GM12878 (cell line): ENCODE results near the gene POC1B. TPM values are rescaled to one million over a fixed set of nuclear protein-coding genes. Genes with fewer than 3 reads are reported as not detected.

Experiments
- ATAC-seq: fragments of 200-7000 bp; cut with Tn5 transposase; 3 replicates; pipeline ENCODE4 v1.9.1; 2020; ENCODE audit warnings: mild to moderate bottlenecking, moderate library complexity
- BruUV-seq: library from RNA; stranded (reverse); fragments of 400-500 nt; replicated peaks from 2 replicates; lab custom pipeline; 2021; lab: Mats Ljungman, UMichigan
- CTCF ChIA-PET: fragments of 300-600 bp; sonication (Branson Sonifier 250); formaldehyde crosslinking; extraction: SDS; loops from one replicate; lab custom pipeline; 2021; ENCODE audit warnings: inconsistent platforms; lab: Yijun Ruan, JAX
- POLR2A ChIA-PET: fragments of 350-600 bp; formaldehyde crosslinking; extraction: SDS; loops from one replicate; lab custom pipeline; 2021; ENCODE audit warnings: inconsistent platforms; lab: Charles Lee
- RAD21 ChIA-PET: fragments of 300-600 bp; sonication (Branson Sonifier 250); formaldehyde crosslinking; loops from one replicate; lab custom pipeline; 2023; ENCODE audit warnings: antibody characterized with exemption; ENCODE audit not compliant: unreplicated experiment; lab: Charles Lee
- SMC1A ChIA-PET: fragments of 300-600 bp; sonication (Branson Sonifier 250); formaldehyde crosslinking; loops from one replicate; lab custom pipeline; 2023; ENCODE audit not compliant: unreplicated experiment, uncharacterized antibody; lab: Charles Lee
- DNase-seq: peaks from one replicate; pipeline ENCODE4 v3.0.0-alpha.2; 2011; ENCODE audit warnings: low read depth, low spot score
- FAIRE-seq: peaks from 3 replicates; lab custom pipeline; 2011; peaks lifted over from hg19 to GRCh38; lab: Jason Lieb, UNC
- H2AFZ ChIP-seq: 2 replicates; pipeline ENCODE4 v1.6.0; 2011; ENCODE audit warnings: low read depth, low read length, control low read depth; ENCODE audit not compliant: control insufficient read depth
- H3K27ac ChIP-seq: 2 replicates; pipeline ENCODE4 v1.5.1; 2011; ENCODE audit warnings: control low read depth; ENCODE audit not compliant: control insufficient read depth, insufficient read depth
- H3K27me3 ChIP-seq, 2 experiments: replicated peaks in 1 of 2; 2 replicates each; pipeline versions ENCODE4 v1.6.0 to v1.6.1; 2011; ENCODE audit warnings: low read length in 1 of 2; ENCODE audit not compliant: control insufficient read depth in 2 of 2, insufficient read depth in 2 of 2
- H3K36me3 ChIP-seq, 2 experiments: 2 replicates each; pipeline ENCODE4 v1.5.1; 2011; ENCODE audit warnings: low read length in 1 of 2; ENCODE audit not compliant: control insufficient read depth in 2 of 2, insufficient read depth in 2 of 2
- H3K4me1 ChIP-seq: 2 replicates; pipeline ENCODE4 v1.6.1; 2011; ENCODE audit warnings: mild to moderate bottlenecking, low read length, moderate library complexity, mixed read lengths; ENCODE audit not compliant: control insufficient read depth, insufficient read depth
- H3K4me2 ChIP-seq: 2 replicates; pipeline ENCODE4 v1.6.0; 2011; ENCODE audit warnings: control low read depth; ENCODE audit not compliant: control insufficient read depth, insufficient read depth
- H3K4me3 ChIP-seq: fragments of 200-600 bp; sonication (generic); 2 replicates; pipeline ENCODE4 v1.5.1; 2016
- H3K79me2 ChIP-seq: 2 replicates; pipeline ENCODE4 v1.6.0; 2011; ENCODE audit warnings: low read length; ENCODE audit not compliant: control insufficient read depth, insufficient read depth
- H3K9ac ChIP-seq: 2 replicates; pipeline ENCODE4 v1.8.0; 2011; ENCODE audit warnings: low read length, control low read depth, mixed read lengths; ENCODE audit not compliant: control insufficient read depth, insufficient read depth
- H3K9me3 ChIP-seq: replicated peaks from 3 replicates; pipeline ENCODE4 v1.5.1; 2011; ENCODE audit warnings: mild to moderate bottlenecking, low read length; ENCODE audit not compliant: control insufficient read depth, insufficient read depth
- H4K20me1 ChIP-seq: 2 replicates; pipeline ENCODE4 v1.6.0; 2011; ENCODE audit not compliant: control insufficient read depth, insufficient read depth
- HDAC6 ChIP-seq: fragments of 200-600 bp; sonication (generic); IDR thresholded peaks from one replicate; pipeline ENCODE4 v1.8.0; 2017; ENCODE audit warnings: antibody characterized with exemption; ENCODE audit not compliant: unreplicated experiment
- NR2C2 ChIP-seq: IDR thresholded peaks from 2 replicates; pipeline ENCODE4 v1.6.1; 2011; ENCODE audit warnings: borderline replicate concordance, low read depth; ENCODE audit not compliant: control insufficient read depth, insufficient read length
- NRF1 ChIP-seq: conservative IDR thresholded peaks from 2 replicates; pipeline ENCODE4 v1.6.1; 2011; ENCODE audit warnings: mild to moderate bottlenecking, low read depth, low read length, improper control_type of control experiment
- RELA ChIP-seq: fragments of 450-650 bp; IDR thresholded peaks from 2 replicates; pipeline ENCODE4 v1.8.0; 2014; ENCODE audit warnings: borderline replicate concordance; ENCODE audit not compliant: partially characterized antibody
- TCF12 ChIP-seq: IDR thresholded peaks from 2 replicates; pipeline ENCODE4 v1.6.1; 2011; ENCODE audit warnings: low read depth, mild to moderate bottlenecking, low read length
- ZBED1 ChIP-seq: IDR thresholded peaks from 2 replicates; pipeline ENCODE4 v1.6.1; 2016; ENCODE audit warnings: borderline replicate concordance
- ZNF622 ChIP-seq: fragments of 450-650 bp; IDR thresholded peaks from 2 replicates; pipeline ENCODE4 v1.6.1; 2017; ENCODE audit warnings: mild to moderate bottlenecking, inconsistent platforms
- WGBS: methylation state at CpG from one replicate; pipeline ENCODE4 v1.1.6; 2016; ENCODE audit warnings: low lambda C conversion rate; ENCODE audit not compliant: insufficient replicate concordance, insufficient coverage; ENCODE audit errors: missing lambda C conversion rate; 5-methylcytosine and 5-hydroxymethylcytosine counted together
- in situ Hi-C: fragments of 300-500 bp; cut with MboI; formaldehyde crosslinking; loops from 9 replicates; pipeline ENCODE4 v1.14.3; 2018; ENCODE audit warnings: mixed read lengths
- intact Hi-C: fragments of 100-400 bp; cut with micrococcal nuclease; formaldehyde crosslinking; loops from one replicate; pipeline ENCODE4 v1.14.2; 2022; ENCODE audit not compliant: unreplicated experiment
- polyA plus RNA-seq, 11 experiments: library from polyadenylated mRNA; depleted of rRNA in 4 of 11; unstranded in 6 of 11; stranded (reverse) in 5 of 11; fragments of >200 nt; fragmentation: Nextera tagmentation in 4 of 11; fragmentation: Illumina TruSeq in 1 of 11; extraction: Ambion mirVana in 4 of 11; extraction: Trizol in 1 of 11; gene quantifications; 1 replicate in 1 of 11; 2 replicates in 10 of 11; pipeline versions ENCODE4 v1.2.1 to v1.2.3, GENCODE V29; 2011 to 2016; ENCODE audit warnings: inconsistent platforms in 2 of 11, missing spikeins in 2 of 11, low read depth in 1 of 11
- total RNA-seq, 4 experiments: library from RNA; depleted of rRNA in 3 of 4; stranded (reverse); fragments of >200 nt in 3 of 4; fragmentation: Illumina TruSeq in 1 of 4; extraction: Trizol in 1 of 4; gene quantifications; 2 replicates each; pipeline versions ENCODE4 v1.2.1 to v1.2.3, GENCODE V29; 2013 to 2021

Gene POC1B
- total and polyA plus RNA-seq, 10 of the 15 experiments (the other 5 are each of a cell fraction or from before 2014, with no cell fraction given) = 4.4 to 17.8 (median 11.3) TPM

DNA sequence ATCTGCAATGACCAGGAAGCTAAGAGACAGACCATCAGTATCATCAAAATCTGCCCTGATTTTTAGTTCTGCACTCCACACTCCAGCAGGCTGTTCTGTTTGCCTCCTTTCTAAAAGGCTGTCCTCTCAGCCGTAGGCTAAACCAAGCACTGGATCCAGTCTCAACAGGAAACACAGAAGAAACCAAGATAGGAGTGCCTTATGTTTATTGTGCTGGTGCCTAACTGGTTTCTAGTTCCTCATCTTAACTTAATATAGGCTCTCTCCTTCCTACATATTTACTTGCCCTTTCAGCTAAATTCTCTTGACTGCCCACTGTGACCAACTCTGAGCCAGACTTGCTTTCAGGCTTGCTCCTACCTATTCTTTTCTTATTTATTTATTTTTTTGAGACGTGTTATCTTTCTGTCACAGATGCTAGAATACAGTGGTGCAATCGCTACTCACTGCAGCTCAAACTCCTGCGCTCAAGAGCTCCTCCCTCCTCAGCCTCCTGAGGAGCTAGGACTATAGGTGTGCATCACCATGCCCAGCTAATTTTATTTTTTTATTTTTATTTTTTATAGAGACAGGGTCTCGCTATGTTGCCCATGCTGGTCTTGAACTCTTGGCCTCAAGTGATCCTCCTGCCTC lies 32.1 kb downstream of the POC1B start (continued):
- no peak for TF ChIP-seq ZBED1

GRCh38 chr12:89492883-89493282 lies 33.0 kb downstream of the POC1B start:
- SMC1A ChIA-PET = no interaction called here
- FAIRE-seq (no peak), ATAC-seq (no peak), DNase-seq (no peak)
- POLR2A ChIA-PET = no interaction called here
- Histone ChIP-seq H3K9me3 (no peaks in the 10 kb centered on the region), H3K27ac (no peak overlapping the region), H3K4me3 (no peak overlapping the region), H3K9ac (no peak overlapping the region), H3K27me3 (no peaks in the 10 kb centered on the region), H3K4me1 (peaks cover 3% of the 10 kb centered on the region; the same call in 1 of the 2 replicates), H3K4me2 (no peak overlapping the region), H3K79me2 (no peaks in the 10 kb centered on the region), H4K20me1 (no peaks in the 10 kb centered on the region), H3K36me3 (no peaks in the 10 kb centered on the region), H2AFZ (no peak overlapping the region)
- in situ Hi-C loops (no loop called here), intact Hi-C loops (no loop called here)
- TF ChIP-seq TCF12 (no peak), NRF1 (no peak), RELA (no peak), NR2C2 (no peak), HDAC6 (no peak), ZNF622 (no peak)
- no TSS peak for BruUV-seq
- CTCF ChIA-PET = interaction anchor here (1.0 kb wide), 1 partner anchor 9 kb away, joined by 4 read pairs; no protein-coding TSS in a partner anchor
- WGBS = 66% methylated on average over 5 of the region's 5 CpGs
- RAD21 ChIA-PET = no interaction called here
